CD4-positive, alpha-beta memory T cell (primary cell): ENCODE results near the gene HOXB2. TPM values are rescaled to one million over a fixed set of nuclear protein-coding genes. Genes with fewer than 3 reads are reported as not detected.

Source experiments
- CTCF ChIA-PET: fragments of 350-600 bp; sonication (Branson Sonifier 250); formaldehyde crosslinking; loops from one replicate; lab custom pipeline; 2021; ENCODE audit warnings: inconsistent platforms; ENCODE audit not compliant: partially characterized antibody; lab: Charles Lee
- POLR2A ChIA-PET: fragments of 350-600 bp; sonication (Branson Sonifier 250); formaldehyde crosslinking; loops from one replicate; lab custom pipeline; 2021; ENCODE audit not compliant: partially characterized antibody; lab: Charles Lee
- DNase-seq, 5 donors: peaks; one replicate each; pipeline versions ENCODE4 v3.0.0 to v3.0.0-alpha.2; 2020 to 2022; ENCODE audit warnings: mixed read lengths in 1 of 5
- H3K27ac ChIP-seq: one replicate; pipeline ENCODE4 v1.7.0; 2013; ENCODE audit warnings: low read depth, low read length
- H3K27me3 ChIP-seq: 2 replicates; pipeline ENCODE4 v1.7.0; 2013; ENCODE audit warnings: mild to moderate bottlenecking, low read length, moderate library complexity; ENCODE audit not compliant: insufficient read depth
- H3K36me3 ChIP-seq: 2 replicates; pipeline ENCODE4 v1.7.0; 2013; ENCODE audit warnings: mild to moderate bottlenecking, low read length, moderate library complexity; ENCODE audit not compliant: insufficient read depth
- H3K4me1 ChIP-seq: 2 replicates; pipeline ENCODE4 v1.7.0; 2013; ENCODE audit warnings: mild to moderate bottlenecking, low read length, moderate library complexity; ENCODE audit not compliant: insufficient read depth
- H3K4me3 ChIP-seq, 2 donors: one replicate each; pipeline ENCODE4 v1.7.0; 2013; ENCODE audit warnings: low read length in 2 of 2, mild to moderate bottlenecking in 1 of 2
- H3K9me3 ChIP-seq, 2 donors: one replicate each; pipeline ENCODE4 v1.7.0; 2013; ENCODE audit warnings: low read length in 2 of 2, control low read depth in 1 of 2; ENCODE audit not compliant: control insufficient read depth in 1 of 2
- H3K27ac Mint-ChIP-seq, 7 donors: one replicate each; pipeline ENCODE4 v1.8.0; 2020 to 2021; ENCODE audit warnings: mixed read lengths in 7 of 7, mild to moderate bottlenecking in 6 of 7, inconsistent platforms in 3 of 7, moderate library complexity in 3 of 7
- H3K27me3 Mint-ChIP-seq, 2 donors: one replicate each; pipeline ENCODE4 v1.8.0; 2020 to 2021; ENCODE audit warnings: mixed read lengths in 2 of 2
- H3K36me3 Mint-ChIP-seq, 2 donors: one replicate each; pipeline ENCODE4 v1.8.0; 2020 to 2021; ENCODE audit warnings: mixed read lengths in 2 of 2, inconsistent platforms in 1 of 2, mild to moderate bottlenecking in 1 of 2
- H3K4me1 Mint-ChIP-seq, 4 donors: one replicate each; pipeline ENCODE4 v1.8.0; 2020 to 2021; ENCODE audit warnings: mixed read lengths in 4 of 4, mild to moderate bottlenecking in 1 of 4
- H3K4me3 Mint-ChIP-seq, 8 donors: one replicate each; pipeline ENCODE4 v1.8.0; 2020 to 2021; ENCODE audit warnings: mixed read lengths in 8 of 8, mild to moderate bottlenecking in 7 of 8, moderate library complexity in 6 of 8, inconsistent platforms in 3 of 8
- H3K9me3 Mint-ChIP-seq, 8 donors: one replicate each; pipeline ENCODE4 v1.8.0; 2020 to 2021; ENCODE audit warnings: mixed read lengths in 8 of 8, mild to moderate bottlenecking in 5 of 8, inconsistent platforms in 3 of 8, moderate library complexity in 1 of 8
- intact Hi-C: fragments of 100-400 bp; cut with micrococcal nuclease; formaldehyde crosslinking; loops from one replicate; pipeline ENCODE4 v1.15.1; 2023
- polyA plus RNA-seq, 2 donors: library from polyadenylated mRNA; unstranded; fragments of 300-500 nt; fragmentation: Illumina TruSeq; gene quantifications; one replicate each; pipeline ENCODE4 v1.2.3, GENCODE V29; 2021
- total RNA-seq, 2 experiments: library from RNA; stranded (reverse); gene quantifications; one replicate each; pipeline ENCODE4 v1.2.3, GENCODE V29; 2021

HOXB2 gene
- total and polyA plus RNA-seq, 4 experiments from 2014 or later = 12.7 to 39.2 (median 35.4) TPM

DNA sequence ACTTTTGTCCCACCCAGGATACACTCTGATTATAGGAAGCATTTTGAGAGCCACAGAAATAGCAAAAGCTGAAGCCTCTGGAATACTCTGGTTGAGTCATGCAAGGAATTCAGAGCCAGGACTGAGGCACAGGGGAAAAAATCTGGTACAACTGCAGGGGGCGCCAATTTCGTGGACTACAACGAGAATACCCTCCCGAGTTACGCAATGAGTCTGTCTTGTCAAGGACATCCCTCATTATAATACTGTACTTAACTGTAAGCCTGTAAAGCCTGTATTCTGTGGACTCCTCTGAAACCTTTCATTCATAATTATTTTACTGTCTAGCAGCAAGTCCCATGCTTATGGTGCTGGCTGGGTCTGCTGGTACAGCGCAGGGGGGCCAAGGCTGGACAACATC, 21.9 kb downstream of the HOXB2 start:
- no peak overlapping the region for H3K27ac Mint-ChIP-seq
- Histone ChIP-seq H3K9me3 (no peaks in the 10 kb centered on the region), H3K4me1 (no peaks in the 10 kb centered on the region), H3K4me3 (no peak overlapping the region), H3K27ac (no peak overlapping the region), H3K27me3 (no peaks in the 10 kb centered on the region), H3K36me3 (no peaks in the 10 kb centered on the region)
- peaks cover 0 to 11% (median 2%) of the 10 kb centered on the region in 4 donors for H3K4me1 Mint-ChIP-seq
- H3K4me3 Mint-ChIP-seq = no peak overlapping the region
- H3K9me3 Mint-ChIP-seq = no peaks in the 10 kb centered on the region
- no peak for DNase-seq
- peaks cover 19 to 42% of the 10 kb centered on the region in 2 donors for H3K27me3 Mint-ChIP-seq
- CTCF ChIA-PET = interaction anchor here (0.9 kb wide), 1 partner anchor 19 kb away, joined by 3 read pairs; no protein-coding TSS in a partner anchor
- no peaks in the 10 kb centered on the region for H3K36me3 Mint-ChIP-seq
- intact Hi-C loops = no loop called here
- POLR2A ChIA-PET = interaction anchor here (1.6 kb wide), 1 partner anchor 9 kb away, joined by 3 read pairs; no protein-coding TSS in a partner anchor

DNA sequence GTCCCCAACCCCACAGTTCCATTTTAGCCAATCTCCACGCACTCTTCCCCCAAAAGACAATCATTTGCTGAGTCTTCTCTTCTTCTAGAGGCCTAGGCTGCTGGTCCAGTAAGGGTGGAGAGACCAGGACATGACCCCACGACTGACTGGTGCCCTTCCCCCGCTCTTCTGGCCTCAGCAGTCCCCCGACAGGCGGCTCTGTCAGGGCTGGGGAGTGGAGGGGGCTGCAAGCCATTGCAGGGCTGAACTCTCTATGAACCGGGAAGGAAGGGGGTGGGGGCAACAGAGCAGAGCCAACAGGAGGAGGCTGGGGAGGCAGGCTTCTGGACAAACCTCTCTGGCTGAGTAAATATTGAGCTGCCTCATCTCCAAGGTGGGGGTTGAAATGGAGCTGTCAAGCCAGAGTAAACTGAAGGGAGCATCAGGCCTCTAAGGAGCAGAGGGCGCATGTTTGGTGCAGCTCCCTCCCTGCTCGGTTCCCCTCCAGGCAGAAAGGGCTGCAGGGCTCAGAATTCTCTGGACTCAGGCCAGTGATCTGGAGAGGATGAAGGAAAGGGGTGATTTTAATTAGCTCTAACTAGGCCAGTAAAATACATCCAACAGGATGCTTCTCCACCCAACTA, 22.8 kb downstream of the HOXB2 start:
- H3K27ac Mint-ChIP-seq = no peak overlapping the region
- no peaks in the 10 kb centered on the region for H3K9me3 Mint-ChIP-seq
- DNase-seq = no peak
- H3K4me3 ChIP-seq = no peak overlapping the region
- ChIA-PET CTCF (interaction anchor here (1.3 kb wide), 1 partner anchor 71 kb away, joined by 3 read pairs; the partner anchor contains the start of gene HOXB5), POLR2A (interaction anchor here (0.7 to 1.6 kb wide), 2 partner anchors 9 to 1546 kb away, joined by 3 read pairs; no protein-coding TSS in a partner anchor)
- H3K36me3 ChIP-seq = no peaks in the 10 kb centered on the region
- peaks cover 17 to 47% of the 10 kb centered on the region in 2 donors for H3K27me3 Mint-ChIP-seq
- H3K27me3 ChIP-seq = no peaks in the 10 kb centered on the region
- H3K4me1 Mint-ChIP-seq = peaks cover 0 to 11% (median 2%) of the 10 kb centered on the region in 4 donors
- no peaks in the 10 kb centered on the region for H3K36me3 Mint-ChIP-seq
- H3K4me3 Mint-ChIP-seq = no peak overlapping the region
- intact Hi-C loops = no loop called here
- no peak overlapping the region for H3K27ac ChIP-seq
- H3K9me3 ChIP-seq = no peaks in the 10 kb centered on the region
- H3K4me1 ChIP-seq = no peaks in the 10 kb centered on the region

DNA sequence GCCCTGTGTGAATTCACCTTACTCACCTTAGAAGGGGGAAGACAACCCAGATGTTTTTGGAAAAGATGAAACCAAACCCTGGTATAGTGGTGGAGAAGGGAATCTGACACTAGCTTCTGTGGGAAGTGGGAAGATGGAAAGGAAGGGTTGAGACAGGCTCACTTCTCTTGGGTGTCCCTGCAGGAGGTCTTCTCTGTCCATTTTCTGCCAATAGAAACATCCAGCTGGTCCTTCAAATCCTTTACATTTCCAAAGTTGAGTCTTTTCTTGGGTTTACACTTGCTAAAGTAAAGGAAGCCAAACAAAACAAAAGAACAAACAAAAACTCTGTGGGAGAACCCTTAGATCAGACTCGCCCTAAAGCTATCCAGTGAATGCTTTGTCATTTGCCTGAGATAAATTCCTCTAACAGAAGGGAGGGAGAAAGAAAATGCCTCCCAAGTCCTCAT, 24.3 kb downstream of the HOXB2 start:
- Histone ChIP-seq H3K4me3 (no peak overlapping the region), H3K27ac (no peak overlapping the region), H3K36me3 (no peaks in the 10 kb centered on the region), H3K27me3 (no peaks in the 10 kb centered on the region), H3K4me1 (no peaks in the 10 kb centered on the region), H3K9me3 (no peaks in the 10 kb centered on the region)
- intact Hi-C loops = no loop called here
- H3K9me3 Mint-ChIP-seq = no peaks in the 10 kb centered on the region
- H3K36me3 Mint-ChIP-seq = no peaks in the 10 kb centered on the region
- peaks cover 12 to 38% of the 10 kb centered on the region in 2 donors for H3K27me3 Mint-ChIP-seq
- peaks cover 0 to 1% (median 0%) of the 10 kb centered on the region in 4 donors for H3K4me1 Mint-ChIP-seq
- ChIA-PET CTCF (interaction anchor here (0.6 to 1.3 kb wide), 3 partner anchors 28 to 87 kb away, joined by 3 to 4 read pairs (median 3); partner anchors contain the start of gene HOXB5), POLR2A (no interaction called here)
- no peak overlapping the region for H3K27ac Mint-ChIP-seq
- H3K4me3 Mint-ChIP-seq = no peak overlapping the region
- DNase-seq = no peak

- H3K9me3 ChIP-seq = no peaks in the 10 kb centered on the region
Observed at GRCh38 chr17:48519427-48519826, 25.5 kb downstream of the HOXB2 start.

DNA sequence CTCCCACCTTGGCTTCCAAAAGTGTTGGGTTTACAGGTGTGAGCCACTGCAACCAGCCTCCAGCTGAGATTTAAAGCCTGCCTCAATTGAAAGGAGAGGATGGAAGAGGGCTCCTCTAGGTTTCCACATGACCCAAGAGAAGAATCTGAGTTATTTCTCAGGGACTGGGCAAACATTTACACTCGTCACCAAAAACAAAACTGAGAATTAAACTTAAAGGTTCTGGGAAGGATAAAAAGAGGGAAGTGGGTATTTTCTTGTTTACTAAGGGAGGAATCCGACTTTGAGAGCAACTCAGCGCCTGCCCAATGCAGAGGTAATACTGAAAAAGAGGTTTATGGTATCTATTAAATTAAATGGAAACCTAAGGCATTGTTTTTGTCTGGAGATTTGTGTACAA, 27.4 kb downstream of the HOXB2 start:
- intact Hi-C loops = no loop called here
- Histone ChIP-seq H3K27me3 (no peaks in the 10 kb centered on the region), H3K4me1 (peaks cover 14% of the 10 kb centered on the region), H3K9me3 (no peaks in the 10 kb centered on the region), H3K4me3 (no peak overlapping the region), H3K36me3 (no peaks in the 10 kb centered on the region), H3K27ac (no peak overlapping the region)
- H3K36me3 Mint-ChIP-seq = no peaks in the 10 kb centered on the region
- ChIA-PET POLR2A (no interaction called here), CTCF (no interaction called here)
- H3K27ac Mint-ChIP-seq = peak overlapping the region in 1 of 7 donors; percentile 58
- H3K27me3 Mint-ChIP-seq = peaks cover 3 to 20% of the 10 kb centered on the region in 2 donors
- DNase-seq = no peak
- H3K9me3 Mint-ChIP-seq = no peaks in the 10 kb centered on the region
- peaks cover 6 to 14% (median 9%) of the 10 kb centered on the region in 4 donors for H3K4me1 Mint-ChIP-seq
- no peak overlapping the region for H3K4me3 Mint-ChIP-seq

More at GRCh38 chr17:48519427-48519826, 25.5 kb downstream of the HOXB2 start:
- H3K27me3 Mint-ChIP-seq = peaks cover 9 to 31% of the 10 kb centered on the region in 2 donors
- H3K27me3 ChIP-seq = no peaks in the 10 kb centered on the region
- intact Hi-C loops = no loop called here
- DNase-seq = no peak
- H3K4me1 ChIP-seq = no peaks in the 10 kb centered on the region
- H3K4me3 ChIP-seq = no peak overlapping the region
- no peaks in the 10 kb centered on the region for H3K36me3 Mint-ChIP-seq
- H3K36me3 ChIP-seq = no peaks in the 10 kb centered on the region
- ChIA-PET CTCF (interaction anchor here (1.2 kb wide), 1 partner anchor 27 kb away, joined by 3 read pairs; no protein-coding TSS in a partner anchor), POLR2A (interaction anchor here (1.3 kb wide), 1 partner anchor 21 kb away, joined by 3 read pairs; no protein-coding TSS in a partner anchor)
- H3K27ac Mint-ChIP-seq = no peak overlapping the region
- H3K4me1 Mint-ChIP-seq = peaks cover 0 to 1% (median 0%) of the 10 kb centered on the region in 4 donors
- no peak overlapping the region for H3K4me3 Mint-ChIP-seq
- no peaks in the 10 kb centered on the region for H3K9me3 Mint-ChIP-seq
- no peak overlapping the region for H3K27ac ChIP-seq

GRCh38 chr17:48515925-48516900, 28.7 kb downstream of the HOXB2 start:
- no peak for DNase-seq
- Mint-ChIP-seq H3K4me3 (no peak overlapping the region), H3K4me1 (peaks cover 6 to 23% (median 11%) of the 10 kb centered on the region in 4 donors), H3K9me3 (no peaks in the 10 kb centered on the region), H3K27me3 (peaks cover 3 to 15% of the 10 kb centered on the region in 2 donors), H3K36me3 (no peaks in the 10 kb centered on the region), H3K27ac (no peak overlapping the region)
- no peaks in the 10 kb centered on the region for H3K9me3 ChIP-seq
- H3K36me3 ChIP-seq = no peaks in the 10 kb centered on the region
- no peaks in the 10 kb centered on the region for H3K27me3 ChIP-seq
- POLR2A ChIA-PET = interaction anchor here (1.0 to 1.3 kb wide), 2 partner anchors 18 to 28 kb away, joined by 3 read pairs; no protein-coding TSS in a partner anchor
- H3K27ac ChIP-seq = no peak overlapping the region
- H3K4me1 ChIP-seq = peaks cover 18% of the 10 kb centered on the region
- H3K4me3 ChIP-seq = no peak overlapping the region
- intact Hi-C loops = no loop called here
- CTCF ChIA-PET = interaction anchor here (1.0 to 1.2 kb wide), 3 partner anchors 9 to 24 kb away, joined by 3 read pairs; no protein-coding TSS in a partner anchor
